H1 (cell line): ENCODE data around the gene KCNQ1. TPM values are rescaled to one million over a fixed set of nuclear protein-coding genes. Genes with fewer than 3 reads are reported as not detected.

Experiments
- CTCF ChIA-PET: fragments of 300-600 bp; sonication (Branson Sonifier 250); formaldehyde crosslinking; loops from one replicate; lab custom pipeline; 2021; ENCODE audit not compliant: partially characterized antibody; lab: Charles Lee
- POLR2A ChIA-PET: fragments of 300-600 bp; sonication (Branson Sonifier 250); formaldehyde crosslinking; loops from one replicate; lab custom pipeline; 2021; ENCODE audit warnings: inconsistent platforms; ENCODE audit not compliant: partially characterized antibody; lab: Charles Lee
- DNase-seq, 2 experiments: peaks; one replicate each; pipeline versions ENCODE4 v3.0.0 to v3.0.0-alpha.2; 2010 to 2022; ENCODE audit warnings: low spot score in 2 of 2, low read depth in 1 of 2, mixed read lengths in 1 of 2
- FAIRE-seq: peaks from 2 replicates; lab custom pipeline; 2011; peaks lifted over from hg19 to GRCh38; lab: Jason Lieb, UNC
- H2AFZ ChIP-seq: 2 replicates; pipeline ENCODE4 v1.8.1; 2012; ENCODE audit warnings: low read length, inconsistent platforms
- H2AK5ac ChIP-seq: 2 replicates; pipeline ENCODE4 v1.6.1; 2013; ENCODE audit warnings: low read depth, low read length
- H2BK120ac ChIP-seq: replicated peaks from 2 replicates; pipeline ENCODE3; 2013; ENCODE audit warnings: low read depth, low read length, inconsistent platforms
- H2BK12ac ChIP-seq: 2 replicates; pipeline ENCODE4 v1.6.1; 2013; ENCODE audit warnings: low read depth, low read length
- H2BK15ac ChIP-seq: 2 replicates; pipeline ENCODE4 v1.6.1; 2013; ENCODE audit warnings: low read length
- H2BK20ac ChIP-seq: 2 replicates; pipeline ENCODE4 v1.6.1; 2013; ENCODE audit warnings: low read length
- H2BK5ac ChIP-seq: 2 replicates; pipeline ENCODE4 v1.6.1; 2013; ENCODE audit warnings: low read depth, low read length
- H3K14ac ChIP-seq: 2 replicates; pipeline ENCODE4 v1.6.1; 2013; ENCODE audit warnings: inconsistent platforms; ENCODE audit not compliant: insufficient read length
- H3K18ac ChIP-seq: 2 replicates; pipeline ENCODE4 v1.6.1; 2013; ENCODE audit warnings: low read length; ENCODE audit errors: extremely low read depth
- H3K23ac ChIP-seq: 2 replicates; pipeline ENCODE4 v1.6.1; 2013; ENCODE audit warnings: inconsistent platforms; ENCODE audit not compliant: insufficient read length
- H3K23me2 ChIP-seq: 2 replicates; pipeline ENCODE4 v1.6.1; 2013; ENCODE audit warnings: low read depth, low read length
- H3K27ac ChIP-seq: 2 replicates; pipeline ENCODE4 v1.6.1; 2011; ENCODE audit warnings: low read depth, low read length, inconsistent platforms
- H3K27me3 ChIP-seq, 4 experiments: replicated peaks in 1 of 4; 1 replicate in 1 of 4; 2 replicates in 3 of 4; pipeline versions ENCODE4 v1.6.1 to v1.8.1; 2011 to 2013; ENCODE audit warnings: low read length in 3 of 4, mild to moderate bottlenecking in 3 of 4, inconsistent platforms in 2 of 4, mixed read lengths in 2 of 4, moderate library complexity in 1 of 4; ENCODE audit not compliant: control insufficient read depth in 3 of 4, insufficient read depth in 3 of 4; ENCODE audit errors: extremely low read depth in 1 of 4
- H3K36me3 ChIP-seq, 4 experiments: 2 replicates each; pipeline versions ENCODE4 v1.6.1 to v1.8.1; 2011 to 2013; ENCODE audit warnings: mild to moderate bottlenecking in 4 of 4, low read length in 3 of 4, moderate library complexity in 2 of 4, control low read depth in 1 of 4, inconsistent platforms in 1 of 4; ENCODE audit not compliant: insufficient read depth in 4 of 4, control insufficient read depth in 2 of 4
- H3K4ac ChIP-seq: replicated peaks from 2 replicates; pipeline ENCODE3; 2013; ENCODE audit warnings: low read length, low read depth, mixed read lengths, inconsistent platforms; ENCODE audit not compliant: insufficient read length
- H3K4me1 ChIP-seq, 4 experiments: replicated peaks in 1 of 4; 1 replicate in 1 of 4; 2 replicates in 3 of 4; pipeline versions ENCODE4 v1.6.1 to v1.8.1; 2011 to 2013; ENCODE audit warnings: low read length in 3 of 4, inconsistent platforms in 2 of 4, mixed read lengths in 1 of 4; ENCODE audit not compliant: insufficient read depth in 4 of 4, control insufficient read depth in 3 of 4
- H3K4me2 ChIP-seq, 2 experiments: 2 replicates each; pipeline versions ENCODE4 v1.6.1 to v1.8.1; 2011 to 2013; ENCODE audit warnings: low read depth in 2 of 2, low read length in 2 of 2, control low read depth in 1 of 2, inconsistent platforms in 1 of 2, mild to moderate bottlenecking in 1 of 2; ENCODE audit not compliant: insufficient read depth in 1 of 2
- H3K4me3 ChIP-seq, 4 experiments: fragments of 200-600, 300-600 bp in 1 of 4; sonication (generic), shearing (Covaris generic), sonication (Bioruptor Twin) in 1 of 4; 2 replicates each; pipeline versions ENCODE4 v1.5.1 to v1.8.1; 2011 to 2016; ENCODE audit warnings: low read length in 4 of 4, low read depth in 3 of 4, control low read depth in 2 of 4, inconsistent platforms in 2 of 4, mild to moderate bottlenecking in 2 of 4, mixed read lengths in 1 of 4, moderate library complexity in 1 of 4; ENCODE audit not compliant: insufficient read depth in 2 of 4; ENCODE audit errors: extremely low read depth in 1 of 4
- H3K56ac ChIP-seq: replicated peaks from 2 replicates; pipeline ENCODE3; 2013; ENCODE audit warnings: low read depth, mild to moderate bottlenecking, mixed read lengths, low read length, inconsistent platforms; ENCODE audit not compliant: insufficient read length
- H3K79me1 ChIP-seq: 2 replicates; pipeline ENCODE4 v1.6.1; 2013; ENCODE audit warnings: low read depth, low read length, control low read depth
- H3K79me2 ChIP-seq, 2 experiments: 2 replicates each; pipeline versions ENCODE4 v1.6.1 to v1.8.1; 2012 to 2013; ENCODE audit warnings: low read length in 2 of 2, mild to moderate bottlenecking in 2 of 2, inconsistent platforms in 1 of 2; ENCODE audit not compliant: insufficient read depth in 2 of 2, control insufficient read depth in 1 of 2
- H3K9ac ChIP-seq, 4 experiments: replicated peaks in 1 of 4; 1 replicate in 1 of 4; 2 replicates in 3 of 4; pipeline versions ENCODE4 v1.6.1 to v1.8.1; 2011 to 2013; ENCODE audit warnings: low read depth in 3 of 4, low read length in 3 of 4, control low read depth in 2 of 4, mild to moderate bottlenecking in 2 of 4, moderate library complexity in 2 of 4, inconsistent platforms in 1 of 4; ENCODE audit errors: extremely low read depth in 1 of 4
- H3K9me3 ChIP-seq, 2 experiments: 2 replicates each; pipeline versions ENCODE4 v1.6.1 to v1.8.1; 2012 to 2013; ENCODE audit warnings: mild to moderate bottlenecking in 2 of 2, moderate library complexity in 2 of 2, control low read depth in 1 of 2, inconsistent platforms in 1 of 2, low read depth in 1 of 2, low read length in 1 of 2, mixed read lengths in 1 of 2; ENCODE audit not compliant: insufficient read depth in 2 of 2
- H4K20me1 ChIP-seq, 2 experiments: replicated peaks in 1 of 2; 2 replicates each; pipeline versions ENCODE3 to v1.8.1; 2011 to 2013; ENCODE audit warnings: inconsistent platforms in 2 of 2, low read length in 2 of 2, mild to moderate bottlenecking in 1 of 2; ENCODE audit not compliant: insufficient read depth in 2 of 2, control insufficient read depth in 1 of 2
- H4K5ac ChIP-seq: 2 replicates; pipeline ENCODE4 v1.6.1; 2013; ENCODE audit warnings: low read length, low read depth, mixed read lengths, inconsistent platforms; ENCODE audit not compliant: insufficient read length
- H4K8ac ChIP-seq: 2 replicates; pipeline ENCODE4 v1.8.0; 2013; ENCODE audit warnings: mild to moderate bottlenecking, moderate library complexity, low read length, inconsistent platforms; ENCODE audit not compliant: insufficient read depth; ENCODE audit errors: extremely low read depth
- H4K91ac ChIP-seq: replicated peaks from 2 replicates; pipeline ENCODE3; 2013; ENCODE audit warnings: low read length, mixed read lengths, inconsistent platforms; ENCODE audit not compliant: insufficient read length
- BACH1 ChIP-seq: IDR thresholded peaks from 2 replicates; pipeline ENCODE4 v1.6.1; 2012; ENCODE audit warnings: low read length, improper control_type of control experiment
- E2F6 ChIP-seq: IDR thresholded peaks from 2 replicates; pipeline ENCODE4 v1.6.1; 2012; ENCODE audit warnings: inconsistent platforms
- HDAC2 ChIP-seq, 2 experiments: fragments of 300-600 bp in 1 of 2; sonication (generic) in 1 of 2; IDR thresholded peaks; 2 replicates each; pipeline ENCODE4 v1.6.1; 2011 to 2012; ENCODE audit warnings: low read depth in 2 of 2, low read length in 2 of 2, mild to moderate bottlenecking in 2 of 2, moderate library complexity in 2 of 2, borderline replicate concordance in 1 of 2, inconsistent platforms in 1 of 2
- KDM4A ChIP-seq: IDR thresholded peaks from one replicate; pipeline ENCODE4 v1.7.1; 2012; ENCODE audit warnings: low read depth, mild to moderate bottlenecking, moderate library complexity, low read length, inconsistent platforms; ENCODE audit not compliant: severe bottlenecking
- WGBS, 2 experiments: shearing (Covaris generic) in 1 of 2; methylation state at CpG; one replicate each; pipeline versions ENCODE4 v1.1.6 to v1.1.7; 2013 to 2015; ENCODE audit warnings: low lambda C conversion rate in 2 of 2, mixed read lengths in 2 of 2, inconsistent platforms in 1 of 2, low coverage in 1 of 2, missing lambda C conversion rate in 1 of 2; ENCODE audit not compliant: insufficient replicate concordance in 2 of 2, insufficient coverage in 1 of 2, insufficient read length in 1 of 2; ENCODE audit errors: extremely low coverage in 1 of 2, missing lambda C conversion rate in 1 of 2; 5-methylcytosine and 5-hydroxymethylcytosine counted together
- polyA plus RNA-seq, 7 experiments: library from polyadenylated mRNA; depleted of rRNA in 3 of 7; stranded (reverse) in 5 of 7; unstranded in 2 of 7; fragments of >200 nt in 5 of 7; fragments of 200-250 nt in 2 of 7; gene quantifications; 1 replicate in 5 of 7; 2 replicates in 1 of 7; 4 replicates in 1 of 7; pipeline versions ENCODE4 v1.2.1 to v1.2.3, GENCODE V29; 2011 to 2013; ENCODE audit warnings: missing spikeins in 2 of 7, mixed read lengths in 2 of 7
- total RNA-seq: library from RNA; stranded (reverse); fragmentation: NEBNext Ultra II Directional; extraction: Animal tissue kit (Norgen Biotek cat#: 25700); gene quantifications from 2 replicates; pipeline ENCODE4 v1.2.1, GENCODE V29; 2021

KCNQ1 gene
- total and polyA plus RNA-seq, 2 of the 8 experiments (the other 6 are each of a cell fraction or from before 2014, with no cell fraction given), result 1.9 to 2.0 TPM

- Histone ChIP-seq H3K9ac (no peak overlapping the region), H3K9me3 (peaks cover 0 to 4% of the 10 kb centered on the region in 2 experiments; a peak in 1 of 4 replicates), H2BK15ac (no peak overlapping the region), H4K8ac (no peak overlapping the region), H4K20me1 (no peaks in the 10 kb centered on the region), H3K23me2 (peaks cover 3% of the 10 kb centered on the region), H3K79me2 (no peaks in the 10 kb centered on the region), H2BK12ac (0 out of 2 replicates have a peak overlapping the region, but pooled peaks have one; percentile 39), H3K23ac (no peak overlapping the region), H2BK20ac (no peak overlapping the region), H3K14ac (no peak overlapping the region), H3K36me3 (no peaks in the 10 kb centered on the region), H3K4me2 (no peak overlapping the region), H2BK120ac (no peak overlapping the region), H4K91ac (no peak overlapping the region), H3K79me1 (no peaks in the 10 kb centered on the region), H2BK5ac (no peak overlapping the region), H3K18ac (no peak overlapping the region), H2AFZ (no peak overlapping the region), H3K4me1 (peaks cover 0 to 14% (median 11%) of the 10 kb centered on the region in 4 experiments; a peak in 6 of 7 replicates), H2AK5ac (no peak overlapping the region), H3K4me3 (no peak overlapping the region), H3K56ac (no peak overlapping the region), H3K4ac (no peak overlapping the region), H3K27ac (no peak overlapping the region), H4K5ac (no peak overlapping the region), H3K27me3 (peaks cover 0 to 12% (median 4%) of the 10 kb centered on the region in 4 experiments; a peak in 3 of 7 replicates)
- ChIA-PET CTCF (interaction anchor here (0.9 to 11.7 kb wide), 5 partner anchors 8 to 468 kb away, joined by 3 to 129 read pairs (median 5); partner anchors contain the start of gene PHLDA2), POLR2A (interaction anchor here (0.9 to 1.0 kb wide), 2 partner anchors 11 to 24 kb away, joined by 3 read pairs; partner anchors contain the start of gene CDKN1C)
- DNase-seq, result no peak
- WGBS, 2 experiments, result 87% methylated on average over 8 of the region's 9 CpGs; no CpG with 5 or more reads in 1 of the 2 experiments
- no peak for TF ChIP-seq BACH1
- TF ChIP-seq KDM4A, result no peak
- no peak for TF ChIP-seq E2F6
- no peak for TF ChIP-seq HDAC2 (IDR thresholded peaks at IDR 0.05; ENCODE audit: borderline replicate concordance in 1 of 2, low read depth in 2 of 2, low read length in 2 of 2)
- FAIRE-seq, result no peak
These were observed 451.2 kb downstream of the KCNQ1 start for GRCh38 chr11:2896047-2896446.
